ENCODE data around the gene CHCHD3.
"Not testable (repeated sequence)": the region's sequence is repeated elsewhere in the genome, so short reads cannot be mapped to it uniquely, and the experiment has no call there.

DNA sequence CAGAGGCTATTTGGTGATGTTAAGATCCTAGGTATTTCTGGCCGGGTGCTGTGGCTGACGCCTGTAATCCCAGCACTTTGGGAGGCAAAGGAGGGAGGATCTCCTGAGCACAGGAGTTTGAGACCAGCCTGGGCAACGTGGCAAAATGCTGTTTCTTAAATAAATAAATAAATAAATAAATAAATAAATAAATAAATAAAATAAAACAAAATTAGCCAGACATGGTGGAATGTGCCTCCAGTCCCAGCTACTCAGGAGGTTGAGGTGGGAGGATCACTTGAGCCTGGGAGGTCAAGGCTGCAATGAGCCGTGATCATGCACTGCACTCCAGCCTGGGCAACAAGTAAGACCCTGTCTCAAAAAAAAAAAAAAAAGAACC, 114.4 kb downstream of the CHCHD3 start:
- TF ChIP-seq EZH2 (IDR thresholded peaks at IDR 0.05); POLR2AphosphoS5 (IDR thresholded peaks at IDR 0.05; ENCODE audit: borderline replicate concordance, low read depth, low read length): not testable (repeated sequence)
